Endothelial cell of umbilical vein (primary cell): ENCODE data around the gene ADAM11. TPM values are rescaled to one million over a fixed set of nuclear protein-coding genes. Genes with fewer than 3 reads are reported as not detected.

Source experiments
- BruUV-seq: library from RNA; stranded (reverse); fragments of 400-500 nt; replicated peaks from 2 replicates; lab custom pipeline; 2021; lab: Mats Ljungman, UMichigan
- CTCF ChIA-PET: fragments of 300-600, 350-600 bp; sonication (Branson Sonifier 250); formaldehyde crosslinking; loops from one replicate; lab custom pipeline; 2021; ENCODE audit warnings: antibody characterized with exemption, inconsistent platforms; lab: Charles Lee
- POLR2A ChIA-PET: fragments of 300-600, 350-600 bp; sonication (Branson Sonifier 250); formaldehyde crosslinking; loops from one replicate; lab custom pipeline; 2021; ENCODE audit warnings: antibody characterized with exemption, inconsistent platforms; lab: Charles Lee
- DNase-seq: peaks from one replicate; pipeline ENCODE4 v3.0.0-alpha.2; 2011; ENCODE audit warnings: low read depth, low spot score
- FAIRE-seq: peaks from 2 replicates; lab custom pipeline; 2011; peaks lifted over from hg19 to GRCh38; lab: Jason Lieb, UNC
- H2AFZ ChIP-seq: 2 replicates; pipeline ENCODE4 v1.6.0; 2012; ENCODE audit warnings: low read depth, low read length, control low read depth, inconsistent platforms
- H3K27ac ChIP-seq: 2 replicates; pipeline ENCODE4 v1.5.1; 2011; ENCODE audit warnings: low read depth, mild to moderate bottlenecking, control low read depth, low read length, moderate library complexity; ENCODE audit not compliant: insufficient read depth
- H3K27me3 ChIP-seq, 2 experiments: 2 replicates each; pipeline versions ENCODE4 v1.6.0 to v1.6.1; 2011; ENCODE audit warnings: low read length in 2 of 2, mixed read lengths in 1 of 2; ENCODE audit not compliant: control insufficient read depth in 2 of 2, insufficient read depth in 2 of 2
- H3K36me3 ChIP-seq, 2 experiments: 2 replicates in 1 of 2; 3 replicates in 1 of 2; pipeline ENCODE4 v1.5.1; 2011; ENCODE audit warnings: low read length in 2 of 2, mild to moderate bottlenecking in 1 of 2, moderate library complexity in 1 of 2; ENCODE audit not compliant: control insufficient read depth in 2 of 2, insufficient read depth in 2 of 2; ENCODE audit errors: extremely low read depth in 1 of 2
- H3K4me1 ChIP-seq: 3 replicates; pipeline ENCODE4 v1.5.1; 2011; ENCODE audit warnings: mild to moderate bottlenecking, low read length; ENCODE audit not compliant: control insufficient read depth, insufficient read depth; ENCODE audit errors: extremely low read depth
- H3K4me2 ChIP-seq: 2 replicates; pipeline ENCODE4 v1.6.1; 2011; ENCODE audit warnings: low read length, control low read depth, mixed read lengths; ENCODE audit not compliant: insufficient read depth
- H3K4me3 ChIP-seq, 3 experiments: fragments of 200-600 bp in 1 of 3; sonication (generic), shearing (Covaris generic) in 1 of 3; replicated peaks in 1 of 3; 2 replicates each; pipeline ENCODE4 v1.5.1; 2011 to 2016; ENCODE audit warnings: control low read depth in 3 of 3, low read length in 3 of 3, mild to moderate bottlenecking in 2 of 3, inconsistent platforms in 1 of 3, low read depth in 1 of 3, moderate library complexity in 1 of 3; ENCODE audit not compliant: insufficient read depth in 1 of 3
- H3K79me2 ChIP-seq: 2 replicates; pipeline ENCODE4 v1.6.0; 2012; ENCODE audit warnings: low read length, inconsistent platforms; ENCODE audit not compliant: control insufficient read depth, insufficient read depth
- H3K9ac ChIP-seq: replicated peaks from 2 replicates; pipeline ENCODE3; 2011; ENCODE audit warnings: low read length, control low read depth; ENCODE audit not compliant: insufficient read depth; ENCODE audit errors: extremely low read depth
- H3K9me1 ChIP-seq: replicated peaks from 3 replicates; pipeline ENCODE4 v1.6.0; 2011; ENCODE audit warnings: mild to moderate bottlenecking, low read length; ENCODE audit not compliant: control insufficient read depth, insufficient read depth; ENCODE audit errors: extremely low read depth
- H3K9me3 ChIP-seq: replicated peaks from 2 replicates; pipeline ENCODE4 v1.5.1; 2012; ENCODE audit warnings: low read length, inconsistent platforms; ENCODE audit not compliant: control insufficient read depth, insufficient read depth
- H4K20me1 ChIP-seq: replicated peaks from 2 replicates; pipeline ENCODE3; 2011; ENCODE audit warnings: mild to moderate bottlenecking, low read length; ENCODE audit not compliant: control insufficient read depth, insufficient read depth; ENCODE audit errors: extremely low read depth
- CTCF ChIP-seq, 2 donors: IDR thresholded peaks; 1 replicate in 1 of 2; 2 replicates in 1 of 2; pipeline ENCODE4 v1.5.1; 2011; ENCODE audit warnings: low read length in 2 of 2, mild to moderate bottlenecking in 2 of 2, moderate library complexity in 2 of 2, control low read depth in 1 of 2, inconsistent platforms in 1 of 2, low read depth in 1 of 2; ENCODE audit not compliant: insufficient read depth in 1 of 2; ENCODE audit errors: extremely low read depth in 1 of 2
- EZH2 ChIP-seq: IDR thresholded peaks from 2 replicates; pipeline ENCODE4 v1.6.1; 2012; ENCODE audit warnings: borderline replicate concordance, low read depth, mild to moderate bottlenecking, moderate library complexity, low read length, inconsistent platforms; ENCODE audit not compliant: severe bottlenecking
- FOS ChIP-seq: IDR thresholded peaks from 2 replicates; pipeline ENCODE4 v1.6.1; 2011; ENCODE audit warnings: mild to moderate bottlenecking, low read length, moderate library complexity, borderline replicate concordance; ENCODE audit not compliant: insufficient read depth
- GATA2 ChIP-seq: IDR thresholded peaks from 2 replicates; pipeline ENCODE4 v1.7.0; 2011; ENCODE audit warnings: low read depth, mild to moderate bottlenecking, moderate library complexity, mixed read lengths, low read length; ENCODE audit not compliant: insufficient read length, insufficient read depth
- JUN ChIP-seq: IDR thresholded peaks from 2 replicates; pipeline ENCODE4 v1.6.1; 2011; ENCODE audit warnings: borderline replicate concordance, low read depth; ENCODE audit not compliant: insufficient read length, insufficient read depth
- MAX ChIP-seq: IDR thresholded peaks from 2 replicates; pipeline ENCODE4 v1.6.1; 2011; ENCODE audit not compliant: insufficient read depth, insufficient read length
- MYC ChIP-seq: IDR thresholded peaks from one replicate; pipeline ENCODE4 v1.6.1; 2011; ENCODE audit warnings: mild to moderate bottlenecking, low read depth, low read length
- POLR2A ChIP-seq: IDR thresholded peaks from 2 replicates; pipeline ENCODE4 v1.6.1; 2012; ENCODE audit warnings: low read depth, mild to moderate bottlenecking, control low read depth, low read length
- POLR2AphosphoS5 ChIP-seq: IDR thresholded peaks from 2 replicates; pipeline ENCODE4 v1.6.1; 2012; ENCODE audit warnings: low read depth, mild to moderate bottlenecking, control low read depth, low read length, moderate library complexity; ENCODE audit not compliant: insufficient read depth
- dilution Hi-C: fragments of 300-500 bp; cut with MboI; formaldehyde crosslinking; loops from one replicate; pipeline ENCODE4 v1.15.0; 2019; ENCODE audit warnings: low sequenced_read_pairs; ENCODE audit not compliant: extremely low pct_ligation_motif_present
- intact Hi-C: fragments of 100-400 bp; cut with micrococcal nuclease; formaldehyde crosslinking; loops from one replicate; pipeline ENCODE4 v1.10.0; 2022
- polyA plus RNA-seq, 4 experiments: library from polyadenylated mRNA; depleted of rRNA in 3 of 4; stranded (reverse) in 3 of 4; unstranded in 1 of 4; fragments of >200 nt; gene quantifications; 2 replicates each; pipeline versions ENCODE4 v1.2.1 to v1.2.3, GENCODE V29; 2011 to 2012; ENCODE audit warnings: missing spikeins in 1 of 4
- total RNA-seq: library from RNA; stranded (reverse); gene quantifications from 2 replicates; pipeline ENCODE4 v1.2.3, GENCODE V29; 2021

Gene ADAM11
- total and polyA plus RNA-seq, 2 donors (not counting 3 experiments of a cell fraction or from before 2014, with no cell fraction given) = 0.71 to 1.1 TPM

GRCh38 chr17:44775136-44775837 lies 16.5 kb downstream of the ADAM11 start:
- POLR2A ChIA-PET = interaction anchor here (0.7 kb wide), 1 partner anchor 245 kb away, joined by 3 read pairs; no protein-coding TSS in a partner anchor
- dilution Hi-C loops = no loop called here

GRCh38 chr17:44775838-44776621 lies 17.2 kb downstream of the ADAM11 start:
- peak; percentile 98 for FAIRE-seq

More at GRCh38 chr17:44775136-44775837, 16.5 kb downstream of the ADAM11 start:
- no peak for FAIRE-seq
- CTCF ChIA-PET = interaction anchor here (0.6 to 15.3 kb wide), 16 partner anchors 10 to 360 kb away, joined by 3 to 368 read pairs (median 4); partner anchors contain the start of genes ACBD4, ADAM11 and HIGD1B
- Histone ChIP-seq H3K79me2 (no peaks in the 10 kb centered on the region), H3K4me1 (peaks cover 5% of the 10 kb centered on the region), H3K27me3 (no peaks in the 10 kb centered on the region), H3K9me1 (no peaks in the 10 kb centered on the region), H3K36me3 (no peaks in the 10 kb centered on the region), H3K4me2 (peak overlapping the region; percentile 36), H3K4me3 (peak overlapping the region; percentile 9 to 51 (median 20)), H3K9me3 (no peaks in the 10 kb centered on the region), H3K27ac (no peak overlapping the region), H3K9ac (no peak overlapping the region), H4K20me1 (no peaks in the 10 kb centered on the region), H2AFZ (peak overlapping the region; percentile 83)
- no peak for TF ChIP-seq MAX
- TF ChIP-seq MYC = no peak
- intact Hi-C loops = loop anchor here (1.0 kb wide), 4 partner anchors 54 to 247 kb away; no protein-coding TSS in a partner anchor
- peak; percentile 98 for DNase-seq
- no TSS peak for BruUV-seq

More at GRCh38 chr17:44775838-44776621, 17.2 kb downstream of the ADAM11 start:
- Histone ChIP-seq H3K27me3 (no peaks in the 10 kb centered on the region), H3K27ac (no peak overlapping the region), H4K20me1 (no peaks in the 10 kb centered on the region), H3K36me3 (no peaks in the 10 kb centered on the region), H3K9ac (peak overlapping the region; percentile 12), H3K79me2 (no peaks in the 10 kb centered on the region), H3K9me1 (no peaks in the 10 kb centered on the region), H3K4me2 (peak overlapping the region; percentile 53), H3K9me3 (no peaks in the 10 kb centered on the region), H3K4me1 (peaks cover 5% of the 10 kb centered on the region), H2AFZ (peak overlapping the region; percentile 82), H3K4me3 (peak overlapping the region in 2 of 3 experiments; percentile 7 to 51)
- intact Hi-C loops (loop anchor here (1.0 kb wide), 4 partner anchors 53 to 246 kb away; no protein-coding TSS in a partner anchor), dilution Hi-C loops (no loop called here)
- ChIA-PET CTCF (interaction anchor here (0.6 to 15.3 kb wide), 19 partner anchors 9 to 360 kb away, joined by 3 to 368 read pairs (median 5); partner anchors contain the start of genes ACBD4, ADAM11, GJC1 and HIGD1B), POLR2A (interaction anchor here (0.7 kb wide), 1 partner anchor 245 kb away, joined by 3 read pairs; no protein-coding TSS in a partner anchor)
- no TSS peak for BruUV-seq
- DNase-seq = no peak
- TF ChIP-seq GATA2 (no peak), FOS (no peak), POLR2AphosphoS5 (no peak), MAX (no peak), EZH2 (no peak), CTCF (IDR thresholded peaks at IDR 0.05; ENCODE audit: extremely low read depth in 1 of 2, insufficient read depth in 1 of 2, low read depth in 1 of 2, low read length in 2 of 2) (no peak), MYC (no peak), POLR2A (no peak), JUN (no peak)
